Spleen (tissue), 11 donors: Measurements from ENCODE around the gene ZEB2. TPM values are rescaled to one million over a fixed set of nuclear protein-coding genes. Genes with fewer than 3 reads are reported as not detected.

Experiments used
- DNase-seq: peaks from one replicate; pipeline ENCODE4 v3.0.0-alpha.2; 2020
- H3K27ac ChIP-seq, 8 donors: fragments of 200-600 bp; sonication (generic) in 7 of 8; 1 replicate in 4 of 8; 2 replicates in 4 of 8; pipeline versions ENCODE4 v1.5.0 to v1.8.0; 2016 to 2021; ENCODE audit warnings: inconsistent platforms in 4 of 8, mild to moderate bottlenecking in 4 of 8, moderate library complexity in 1 of 8
- H3K27me3 ChIP-seq, 7 donors: fragments of 200-600 bp; sonication (generic) in 6 of 7; replicated peaks in 1 of 7; 1 replicate in 4 of 7; 2 replicates in 3 of 7; pipeline versions ENCODE4 v1.5.0 to v1.8.0; 2016 to 2021; ENCODE audit warnings: inconsistent platforms in 3 of 7, mild to moderate bottlenecking in 1 of 7
- H3K36me3 ChIP-seq, 6 donors: fragments of 200-600 bp; sonication (generic) in 5 of 6; 1 replicate in 4 of 6; 2 replicates in 2 of 6; pipeline versions ENCODE4 v1.5.0 to v1.8.0; 2016 to 2021; ENCODE audit warnings: inconsistent platforms in 2 of 6
- H3K4me1 ChIP-seq, 6 donors: fragments of 200-600 bp; sonication (generic) in 5 of 6; 1 replicate in 3 of 6; 2 replicates in 3 of 6; pipeline versions ENCODE4 v1.5.0 to v1.8.0; 2016 to 2021; ENCODE audit warnings: inconsistent platforms in 3 of 6
- H3K4me3 ChIP-seq, 8 donors: fragments of 200-600 bp; sonication (generic) in 7 of 8; 1 replicate in 4 of 8; 2 replicates in 4 of 8; pipeline versions ENCODE4 v1.5.0 to v1.8.0; 2016 to 2021; ENCODE audit warnings: inconsistent platforms in 4 of 8, mild to moderate bottlenecking in 4 of 8, moderate library complexity in 2 of 8
- H3K9me3 ChIP-seq, 8 donors: fragments of 200-600 bp; sonication (generic) in 7 of 8; 1 replicate in 4 of 8; 2 replicates in 4 of 8; pipeline versions ENCODE4 v1.5.0 to v1.8.0; 2016 to 2021; ENCODE audit warnings: inconsistent platforms in 4 of 8
- POLR2A ChIP-seq, 3 donors: fragments of 450-650 bp; IDR thresholded peaks; one replicate each; pipeline ENCODE4 v1.5.1; 2017; ENCODE audit warnings: antibody characterized with exemption in 3 of 3, mild to moderate bottlenecking in 1 of 3
- POLR2AphosphoS5 ChIP-seq, 3 donors: sonication (generic); formaldehyde crosslinking; IDR thresholded peaks; one replicate each; pipeline ENCODE4 v1.5.1; 2017; ENCODE audit warnings: antibody characterized with exemption in 3 of 3
- WGBS, 5 donors: extraction: QIAGEN DNeasy Blood & Tissue Kit in 3 of 5; methylation state at CpG; one replicate each; pipeline versions ENCODE4 v1.1.5 to v1.1.7; 2013 to 2018; 5-methylcytosine and 5-hydroxymethylcytosine counted together
- intact Hi-C: fragments of 100-400 bp; cut with DNase I; formaldehyde crosslinking; loops from one replicate; pipeline ENCODE4 v1.15.0; 2023; ENCODE audit warnings: low total_unique reads
- polyA plus RNA-seq, 3 donors: library from polyadenylated mRNA; stranded (reverse); fragments of 200-250 nt; gene quantifications; one replicate each; pipeline ENCODE4 v1.2.1, GENCODE V29; 2013
- total RNA-seq, 7 donors: library from RNA; depleted of rRNA in 3 of 7; stranded (reverse); fragments of >200 nt in 3 of 7; fragmentation: NEBNext Ultra II Directional in 4 of 7; extraction: Animal tissue kit (Norgen Biotek cat#: 25700) in 4 of 7; gene quantifications; one replicate each; pipeline versions ENCODE4 v1.1.0 to v1.2.1, GENCODE V29; 2016 to 2021
- TF ChIP-seq, protein P1 (sequence below), 11 experiments: fragments of 200-600 bp in 7 of 11; fragments of 450-650 bp in 4 of 11; sonication (generic) in 4 of 11; IDR thresholded peaks in 8 of 11; conservative IDR thresholded peaks in 3 of 11; 1 replicate in 7 of 11; 2 replicates in 4 of 11; pipeline versions ENCODE4 v1.4.0 to v1.8.0; 2016 to 2021; ENCODE audit warnings: antibody characterized with exemption in 11 of 11, inconsistent platforms in 4 of 11, mild to moderate bottlenecking in 1 of 11
- donor health status: healthy with polysubstance abuse.
- donor health status: DM: no; HTN: no; CAD: no; lungs with moderate emphysema.
- donor health status: DM: no; HTN: no; CAD: no.
- donor health status: Bipolar disorder and iron deficiency.
- donor health status: healthy.
- donor health status: DM: no; HTN: no; CAD: no.
- donor health status: DM: yes; HTN: yes; CAD: no.

The ZEB2 gene
- total and polyA plus RNA-seq, 10 donors = 25.5 to 362 (median 240) TPM

DNA sequence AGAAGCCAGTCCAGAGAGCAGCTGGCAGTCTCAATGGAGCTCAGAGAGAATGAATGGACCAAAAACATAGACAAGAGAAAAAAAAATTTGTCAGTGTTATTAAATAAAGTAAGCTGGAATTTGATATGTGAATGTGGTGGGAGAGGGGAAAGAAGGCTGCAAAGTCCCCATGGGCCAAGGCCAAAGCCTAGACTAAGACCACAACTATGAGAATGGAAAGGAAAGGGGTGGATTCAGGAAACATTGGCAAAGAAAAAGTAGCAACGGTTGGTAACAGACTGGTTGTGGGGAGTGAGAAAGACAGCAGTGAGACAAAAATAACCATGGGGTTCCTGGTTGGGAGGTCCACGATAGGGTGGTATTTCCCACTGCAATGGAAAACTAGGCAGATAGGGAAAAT is 47.0 kb downstream of the ZEB2 start:
- intact Hi-C loops = no loop called here
- peaks cover 0 to 63% (median 0%) of the 10 kb centered on the region in 6 donors for H3K36me3 ChIP-seq
- TF ChIP-seq POLR2A (IDR thresholded peaks at IDR 0.05) = no peak
- TF ChIP-seq POLR2AphosphoS5 (IDR thresholded peaks at IDR 0.05) = no peak
- TF ChIP-seq, protein P1, sequence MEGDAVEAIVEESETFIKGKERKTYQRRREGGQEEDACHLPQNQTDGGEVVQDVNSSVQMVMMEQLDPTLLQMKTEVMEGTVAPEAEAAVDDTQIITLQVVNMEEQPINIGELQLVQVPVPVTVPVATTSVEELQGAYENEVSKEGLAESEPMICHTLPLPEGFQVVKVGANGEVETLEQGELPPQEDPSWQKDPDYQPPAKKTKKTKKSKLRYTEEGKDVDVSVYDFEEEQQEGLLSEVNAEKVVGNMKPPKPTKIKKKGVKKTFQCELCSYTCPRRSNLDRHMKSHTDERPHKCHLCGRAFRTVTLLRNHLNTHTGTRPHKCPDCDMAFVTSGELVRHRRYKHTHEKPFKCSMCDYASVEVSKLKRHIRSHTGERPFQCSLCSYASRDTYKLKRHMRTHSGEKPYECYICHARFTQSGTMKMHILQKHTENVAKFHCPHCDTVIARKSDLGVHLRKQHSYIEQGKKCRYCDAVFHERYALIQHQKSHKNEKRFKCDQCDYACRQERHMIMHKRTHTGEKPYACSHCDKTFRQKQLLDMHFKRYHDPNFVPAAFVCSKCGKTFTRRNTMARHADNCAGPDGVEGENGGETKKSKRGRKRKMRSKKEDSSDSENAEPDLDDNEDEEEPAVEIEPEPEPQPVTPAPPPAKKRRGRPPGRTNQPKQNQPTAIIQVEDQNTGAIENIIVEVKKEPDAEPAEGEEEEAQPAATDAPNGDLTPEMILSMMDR (IDR thresholded peaks at IDR 0.05 in 8 of 11, conservative IDR thresholded peaks at IDR 0.05 in 3 of 11) = no peak
- H3K4me3 ChIP-seq = no peak overlapping the region
- H3K9me3 ChIP-seq = no peaks in the 10 kb centered on the region
- peak overlapping the region in 4 of 8 donors; percentile 26 to 69 (median 50) for H3K27ac ChIP-seq
- WGBS, 5 donors = 12 to 29% (median 18%) methylated on average over 2 of the region's 2 CpGs
- H3K27me3 ChIP-seq = no peaks in the 10 kb centered on the region
- no peak for DNase-seq
- peaks cover 20 to 100% (median 91%) of the 10 kb centered on the region in 6 donors for H3K4me1 ChIP-seq

DNA sequence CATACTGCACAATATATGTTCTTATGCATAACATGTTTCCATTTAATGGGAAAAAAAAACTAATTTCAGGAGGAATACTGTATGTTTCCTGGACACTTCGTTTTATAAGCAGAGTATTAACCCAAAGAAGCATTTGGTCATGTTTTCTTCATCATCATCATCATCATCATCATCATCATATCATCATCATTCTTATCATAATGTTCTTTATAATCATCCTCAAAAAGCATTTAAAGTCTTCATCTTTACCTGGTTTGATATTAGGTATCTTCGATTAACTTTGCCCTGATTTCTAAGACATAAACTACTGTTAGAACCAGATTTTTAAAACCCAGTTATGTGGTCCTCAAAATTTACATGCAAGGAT is 47.9 kb downstream of the ZEB2 start:
- Histone ChIP-seq H3K4me1 (peaks cover 16 to 100% (median 89%) of the 10 kb centered on the region in 6 donors), H3K9me3 (no peaks in the 10 kb centered on the region), H3K4me3 (no peak overlapping the region), H3K27me3 (no peaks in the 10 kb centered on the region), H3K36me3 (peaks cover 0 to 61% (median 0%) of the 10 kb centered on the region in 6 donors), H3K27ac (peak overlapping the region in 2 of 8 donors; percentile 4 to 69)
- 80 to 91% (median 81%) methylated on average over 2 of the region's 2 CpGs for WGBS, 5 donors
- TF ChIP-seq, protein P1 (IDR thresholded peaks at IDR 0.05 in 8 of 11, conservative IDR thresholded peaks at IDR 0.05 in 3 of 11) = no peak
- TF ChIP-seq POLR2A (IDR thresholded peaks at IDR 0.05) (no peak), POLR2AphosphoS5 (IDR thresholded peaks at IDR 0.05) (no peak)
- DNase-seq = no peak
- intact Hi-C loops = no loop called here

DNA sequence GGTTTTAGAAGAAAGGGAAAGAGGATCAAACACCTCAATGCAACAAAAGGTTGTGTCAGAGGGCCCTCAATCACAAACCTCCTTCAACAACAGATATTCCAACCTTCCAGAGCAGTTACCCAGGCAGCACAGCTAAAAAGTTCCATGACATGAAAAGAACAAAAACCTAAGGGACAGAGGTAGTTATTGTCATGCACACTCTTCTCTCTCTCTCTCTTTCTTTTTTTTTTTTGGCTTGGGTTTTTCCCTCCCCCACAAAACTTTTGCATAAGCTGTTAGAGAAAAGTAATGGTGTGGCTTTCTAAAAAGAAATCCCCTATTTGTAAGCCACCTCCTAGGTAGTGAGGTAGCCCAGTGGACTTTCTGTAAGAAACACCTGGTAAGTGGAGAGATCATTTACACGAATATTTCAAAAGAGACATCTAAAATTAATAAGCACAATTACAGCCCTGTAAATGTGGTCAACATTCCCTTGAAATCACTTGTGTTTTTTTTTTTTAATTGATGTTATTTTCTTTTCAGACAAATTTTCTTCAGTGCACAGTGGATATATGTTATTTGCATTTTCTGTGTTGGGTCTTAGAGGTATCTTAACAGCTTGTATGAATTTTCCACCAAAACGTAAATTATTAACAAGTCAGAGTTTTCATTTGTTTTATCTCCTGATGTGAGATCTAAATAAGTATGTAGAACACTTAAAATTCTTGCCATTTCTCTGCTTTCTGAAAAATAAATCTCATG is 48.4 kb downstream of the ZEB2 start:
- DNase-seq = no peak
- Histone ChIP-seq H3K27ac (peak overlapping the region in 6 of 8 donors; percentile 6 to 69 (median 40)), H3K4me3 (no peak overlapping the region), H3K4me1 (peaks cover 16 to 100% (median 88%) of the 10 kb centered on the region in 6 donors), H3K27me3 (no peaks in the 10 kb centered on the region), H3K36me3 (peaks cover 0 to 65% (median 0%) of the 10 kb centered on the region in 6 donors), H3K9me3 (no peaks in the 10 kb centered on the region)
- intact Hi-C loops = no loop called here
- WGBS, 5 donors = 52 to 60% (median 57%) methylated on average over 2 of the region's 2 CpGs
- TF ChIP-seq POLR2AphosphoS5 (IDR thresholded peaks at IDR 0.05) = peak in 1 of 3 donors; percentile 5
- TF ChIP-seq, protein P1 (IDR thresholded peaks at IDR 0.05 in 8 of 11, conservative IDR thresholded peaks at IDR 0.05 in 3 of 11) = no peak

DNA sequence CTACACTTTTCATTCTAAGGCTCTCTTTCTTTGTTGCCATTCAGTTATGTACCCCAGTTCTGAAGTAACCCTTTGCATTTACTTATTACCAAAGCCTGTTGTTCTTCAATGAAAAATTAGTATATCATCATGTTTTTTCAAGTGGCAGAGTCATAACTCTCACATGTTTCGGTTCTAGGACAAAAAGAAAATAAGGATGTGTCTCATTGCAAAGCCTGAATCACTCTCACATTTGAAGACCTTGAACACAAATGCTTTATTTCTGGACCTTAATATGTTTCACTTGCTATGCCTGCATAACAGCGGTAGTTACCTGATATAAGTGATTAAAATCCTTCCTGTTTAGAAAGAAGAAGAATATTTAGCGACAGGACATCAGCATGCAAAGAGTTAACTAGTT is 49.1 kb downstream of the ZEB2 start:
- no peaks in the 10 kb centered on the region for H3K9me3 ChIP-seq
- TF ChIP-seq POLR2AphosphoS5 (IDR thresholded peaks at IDR 0.05) (no peak), POLR2A (IDR thresholded peaks at IDR 0.05) (no peak)
- TF ChIP-seq, protein P1 (IDR thresholded peaks at IDR 0.05 in 8 of 11, conservative IDR thresholded peaks at IDR 0.05 in 3 of 11) = no peak
- no peaks in the 10 kb centered on the region for H3K27me3 ChIP-seq
- H3K4me3 ChIP-seq = no peak overlapping the region
- intact Hi-C loops = no loop called here
- 32 to 60% (median 49%) methylated on average over 3 of the region's 3 CpGs for WGBS, 5 donors
- H3K27ac ChIP-seq = peak overlapping the region in 6 of 8 donors; percentile 6 to 69 (median 40)
- H3K36me3 ChIP-seq = peaks cover 0 to 61% (median 0%) of the 10 kb centered on the region in 6 donors
- H3K4me1 ChIP-seq = peaks cover 16 to 100% (median 84%) of the 10 kb centered on the region in 6 donors
- DNase-seq = no peak
